OCI-LY7 (cell line): ENCODE data around the gene PHF13.
A peak's percentile ranks its signal among the peaks of the same experiment; 100 is the strongest.

ENCODE experiments used
- EZH2phosphoT487 ChIP-seq: fragments of 200-600 bp; sonication (generic); IDR thresholded peaks from 2 replicates; pipeline ENCODE4 v1.6.1; 2018; ENCODE audit warnings: low read depth, borderline replicate concordance, mild to moderate bottlenecking, mixed run types, antibody characterized with exemption, low read length, moderate library complexity, mixed read lengths
- TF ChIP-seq, protein P1 (sequence below): fragments of 200-600 bp; sonication (generic); conservative IDR thresholded peaks from 2 replicates; pipeline ENCODE4 v1.5.1; 2014; ENCODE audit warnings: mild to moderate bottlenecking, antibody characterized with exemption, low read length, moderate library complexity, mixed read lengths

DNA sequence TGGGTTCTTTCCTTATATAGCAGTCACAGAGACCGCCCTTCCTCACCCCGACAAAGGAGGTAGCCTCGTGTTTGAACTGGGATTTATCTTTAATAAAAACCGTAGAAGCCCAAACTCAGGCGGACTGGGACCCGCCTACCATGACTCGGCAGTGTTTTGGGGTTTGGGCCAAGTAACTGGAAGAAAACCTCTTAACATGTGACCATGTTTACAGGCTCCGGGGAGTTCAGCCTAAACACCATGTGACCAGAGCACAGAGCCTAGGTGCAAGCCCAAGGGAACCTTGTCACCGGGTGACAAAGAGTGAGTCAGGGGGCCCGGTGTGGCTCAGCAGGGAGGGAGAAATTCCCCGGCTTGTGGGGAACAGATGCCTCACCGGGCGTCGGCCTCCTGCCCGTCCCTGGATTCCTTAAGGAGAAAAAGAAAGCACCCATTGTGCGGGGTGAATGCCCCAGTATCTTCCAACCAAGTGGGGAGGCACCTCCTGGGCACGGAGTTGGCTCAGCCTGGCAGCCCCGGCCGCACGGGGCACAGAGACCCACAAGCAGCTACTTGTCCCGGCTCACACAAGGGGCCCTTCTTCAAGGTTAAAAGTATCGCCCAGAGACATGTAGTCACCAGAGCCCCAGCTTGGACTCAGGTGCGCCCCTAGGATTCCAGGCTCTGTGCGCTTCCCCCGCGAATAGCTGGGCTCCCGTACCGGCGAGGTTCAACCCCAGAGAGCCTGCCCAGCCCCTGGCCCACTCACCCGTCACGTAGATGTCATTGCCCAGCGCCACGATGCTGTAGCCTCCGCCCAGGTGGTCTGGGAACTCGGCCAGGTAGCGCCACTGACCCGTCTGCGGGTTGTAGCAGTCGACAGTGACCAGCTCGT lies 12.2 kb upstream of the PHF13 start:
- TF ChIP-seq, protein P1, sequence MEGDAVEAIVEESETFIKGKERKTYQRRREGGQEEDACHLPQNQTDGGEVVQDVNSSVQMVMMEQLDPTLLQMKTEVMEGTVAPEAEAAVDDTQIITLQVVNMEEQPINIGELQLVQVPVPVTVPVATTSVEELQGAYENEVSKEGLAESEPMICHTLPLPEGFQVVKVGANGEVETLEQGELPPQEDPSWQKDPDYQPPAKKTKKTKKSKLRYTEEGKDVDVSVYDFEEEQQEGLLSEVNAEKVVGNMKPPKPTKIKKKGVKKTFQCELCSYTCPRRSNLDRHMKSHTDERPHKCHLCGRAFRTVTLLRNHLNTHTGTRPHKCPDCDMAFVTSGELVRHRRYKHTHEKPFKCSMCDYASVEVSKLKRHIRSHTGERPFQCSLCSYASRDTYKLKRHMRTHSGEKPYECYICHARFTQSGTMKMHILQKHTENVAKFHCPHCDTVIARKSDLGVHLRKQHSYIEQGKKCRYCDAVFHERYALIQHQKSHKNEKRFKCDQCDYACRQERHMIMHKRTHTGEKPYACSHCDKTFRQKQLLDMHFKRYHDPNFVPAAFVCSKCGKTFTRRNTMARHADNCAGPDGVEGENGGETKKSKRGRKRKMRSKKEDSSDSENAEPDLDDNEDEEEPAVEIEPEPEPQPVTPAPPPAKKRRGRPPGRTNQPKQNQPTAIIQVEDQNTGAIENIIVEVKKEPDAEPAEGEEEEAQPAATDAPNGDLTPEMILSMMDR, result peak; percentile 43; the same call in 1 of the 2 replicates
- no peak for TF ChIP-seq EZH2phosphoT487
